SIG-M5 treated with dmso at 0.1 percent for 504 hours (cell line): Measurements from ENCODE around the gene RHOG.
"Not testable (repeated sequence)": the region's sequence is repeated elsewhere in the genome, so short reads cannot be mapped to it uniquely, and the experiment has no call there.

ENCODE experiments used
- DNase-seq: peaks from one replicate; lab custom pipeline; 2025; ENCODE audit not compliant: unreplicated experiment; lab: John Stamatoyannopoulos, UW

Gene RHOG

DNA sequence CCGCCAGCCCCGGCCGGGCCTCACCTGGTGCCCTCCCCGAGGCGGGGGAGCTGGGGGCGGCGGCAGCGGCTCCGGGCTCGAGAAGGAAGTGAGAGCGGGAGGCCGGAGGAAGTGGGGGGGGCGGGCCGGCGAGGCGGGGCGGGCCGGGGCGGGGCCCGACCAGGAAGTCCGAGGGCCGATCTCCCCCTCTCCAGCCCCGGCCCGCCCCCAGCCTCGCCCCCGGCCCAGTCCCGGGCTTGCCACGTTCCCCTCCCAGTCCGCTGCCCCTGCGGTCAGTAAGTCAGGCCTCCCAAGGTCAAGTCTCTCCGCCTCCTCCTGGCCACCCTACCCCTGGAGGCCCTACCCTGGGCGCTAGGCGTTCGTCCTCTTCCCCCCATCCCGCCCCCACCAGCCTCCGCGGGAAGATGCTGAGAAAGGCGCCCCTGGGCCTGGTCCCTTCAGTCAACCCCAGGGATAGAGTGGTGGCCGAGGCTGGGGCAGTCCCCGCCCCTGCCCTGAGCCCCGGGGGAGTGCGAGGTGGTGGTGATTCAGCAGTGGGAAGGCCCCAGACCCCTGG, at the start of gene RHOG:
Gene RHOG, minus strand, starts transcription at position 90 of the 556 bp plus-strand sequence. CDS start 12,821 bp downstream, outside the sequence.
- DNase-seq = peak; percentile 87

DNA sequence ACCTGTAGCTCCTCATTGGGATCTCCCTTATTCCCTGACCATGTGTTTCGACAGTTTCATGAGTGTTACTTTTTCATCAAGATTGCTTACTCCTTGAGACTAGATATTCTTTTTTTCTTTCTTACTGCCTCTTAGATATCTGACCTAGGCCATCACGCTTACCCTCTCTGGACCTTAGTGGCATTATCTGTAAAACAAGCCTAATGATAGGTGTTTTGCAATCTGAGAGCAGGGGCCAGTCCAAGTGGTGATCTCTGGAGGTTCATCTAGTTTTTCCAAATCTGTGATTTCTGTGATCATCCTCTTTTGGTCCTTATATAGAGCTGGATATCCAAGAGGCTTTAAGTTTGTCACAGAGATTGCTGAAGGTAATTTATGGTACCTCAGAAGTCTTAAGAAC, 49.3 kb upstream of the RHOG start:
- no peak for DNase-seq

DNA sequence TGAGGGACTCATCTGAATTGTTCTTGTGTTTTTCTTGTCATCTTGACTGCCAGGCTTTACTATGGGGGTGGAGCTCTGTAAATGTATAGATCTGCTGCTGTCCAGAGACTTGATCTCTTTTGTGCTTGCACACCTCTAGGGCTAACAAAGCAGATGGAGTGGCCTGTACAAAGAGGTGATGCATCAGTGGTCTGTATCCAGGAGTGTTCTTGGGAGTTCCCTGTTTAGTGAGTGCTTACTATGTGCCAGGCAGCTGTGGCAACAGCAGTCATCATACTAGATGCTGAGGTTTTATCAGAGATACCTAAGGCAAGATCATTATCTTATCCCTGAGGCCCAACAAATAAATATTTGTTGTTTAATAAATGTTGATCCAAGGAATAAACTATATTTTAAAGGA, 48.1 kb upstream of the RHOG start:
- no peak for DNase-seq

- DNase-seq = no peak
These were observed 46.2 kb upstream of the RHOG start for GRCh38 chr11:3886985-3887384.

DNA sequence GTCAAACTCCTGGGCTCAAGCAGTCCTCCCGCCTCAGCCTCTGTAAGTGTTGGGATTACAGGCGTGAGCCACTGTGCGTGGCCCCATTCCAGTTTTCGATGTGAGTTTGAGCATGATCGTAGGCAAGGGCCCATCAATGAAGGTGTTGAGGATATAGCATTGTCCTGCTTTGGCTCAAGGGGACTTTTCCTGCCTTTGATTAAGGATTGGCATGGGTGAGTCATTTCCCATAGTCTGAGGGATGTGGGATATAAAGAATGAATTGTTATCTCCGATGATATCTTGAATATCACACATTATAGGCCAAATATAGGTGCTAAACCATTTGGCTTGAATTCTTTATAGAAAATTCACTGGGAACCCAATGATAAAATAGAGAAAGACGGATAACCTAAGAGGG, 45.1 kb upstream of the RHOG start:
- no peak for DNase-seq

GRCh38 chr11:3882655-3883054, 41.9 kb upstream of the RHOG start:
- no peak for DNase-seq

- DNase-seq = no peak
These were observed 40.0 kb upstream of the RHOG start for GRCh38 chr11:3880724-3881123.

GRCh38 chr11:3879967-3880542, 39.3 kb upstream of the RHOG start:
- DNase-seq = no peak

GRCh38 chr11:3879216-3879966, 38.6 kb upstream of the RHOG start:
- no peak for DNase-seq

DNA sequence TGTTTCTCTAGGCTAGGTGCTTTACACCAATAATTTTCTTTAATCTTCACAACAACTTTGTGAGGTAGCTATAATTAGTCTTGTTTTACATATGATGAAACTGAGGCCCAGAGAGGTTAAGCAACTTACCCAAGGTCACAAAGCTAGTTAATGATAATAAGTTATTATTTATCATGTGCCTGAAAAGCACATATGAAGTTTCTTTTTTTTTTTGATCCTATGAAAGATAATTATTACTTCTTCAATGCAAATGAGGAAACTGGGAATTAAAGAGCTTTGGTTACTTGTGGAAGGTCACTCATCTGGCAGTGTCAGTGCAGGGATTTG, 37.5 kb upstream of the RHOG start:
- DNase-seq = no peak

GRCh38 chr11:3877364-3878257, 36.9 kb upstream of the RHOG start:
- DNase-seq = no peak

GRCh38 chr11:3876613-3877012, 35.9 kb upstream of the RHOG start:
- DNase-seq = no peak

GRCh38 chr11:3873712-3874349, 33.1 kb upstream of the RHOG start:
- DNase-seq = no peak

- no peak for DNase-seq
These were observed 26.7 kb upstream of the RHOG start for GRCh38 chr11:3867209-3868091.

GRCh38 chr11:3866836-3867208, 26.1 kb upstream of the RHOG start:
- no peak for DNase-seq

- peak; percentile 45 for DNase-seq
These were observed 25.4 kb upstream of the RHOG start for GRCh38 chr11:3866206-3866605.

DNA sequence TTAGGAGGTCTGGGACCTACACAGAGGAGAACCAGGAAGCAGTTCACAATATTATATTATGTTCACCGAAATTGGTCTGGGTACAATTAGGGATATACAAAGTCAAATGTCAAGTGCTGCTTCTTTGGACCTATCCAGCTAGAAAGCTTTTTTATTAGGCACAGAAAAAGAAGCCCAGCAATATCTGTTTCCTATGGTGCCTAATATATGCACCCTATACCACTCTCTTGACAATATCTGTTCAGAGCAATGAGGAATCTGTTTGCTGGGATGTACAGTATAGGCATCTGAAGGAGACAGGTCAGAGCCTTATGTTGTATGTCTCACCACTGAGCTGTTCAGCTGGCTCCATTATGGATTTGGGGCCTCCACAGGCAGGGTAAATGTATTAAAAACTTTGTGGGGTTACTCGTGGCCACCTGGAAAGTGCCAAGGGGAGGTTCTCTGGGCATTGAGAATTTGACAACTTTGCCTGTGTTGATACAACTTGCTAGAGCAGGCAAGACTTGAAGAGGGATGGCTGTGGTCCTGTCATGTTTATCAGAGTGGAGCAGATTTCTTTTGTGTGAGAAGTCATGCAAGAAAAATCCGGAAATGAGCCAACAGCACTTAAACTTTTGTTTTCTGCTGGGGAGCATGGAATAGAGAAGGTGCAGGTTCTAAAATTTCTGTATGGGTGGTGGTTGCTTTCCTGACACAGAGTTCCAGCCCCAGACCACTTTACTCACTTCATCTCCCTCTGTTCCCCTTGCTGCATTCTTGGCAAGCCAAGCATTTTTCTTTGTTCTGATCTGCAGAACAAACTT, 24.8 kb upstream of the RHOG start:
- DNase-seq = peak; percentile 49

DNA sequence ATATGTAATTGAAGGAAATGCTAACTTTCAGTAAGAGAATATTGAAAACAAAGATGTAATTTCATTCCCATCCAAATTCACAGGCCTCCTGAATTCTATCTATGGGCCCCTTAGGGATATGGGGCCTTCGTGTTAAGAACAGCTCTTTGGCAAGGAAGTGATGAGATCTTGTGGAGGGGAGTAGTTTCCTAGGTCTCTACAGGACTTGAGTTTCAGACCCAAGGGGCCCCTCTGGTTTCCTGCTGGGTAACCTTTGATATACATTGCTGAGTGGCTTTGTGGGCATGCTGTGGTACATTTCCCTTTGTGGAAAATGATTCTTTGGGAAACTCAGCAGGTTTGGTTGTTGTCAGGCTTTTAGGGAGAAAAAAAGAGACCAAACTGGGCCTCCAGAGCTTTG, 20.9 kb upstream of the RHOG start:
- peak; percentile 49 for DNase-seq

DNA sequence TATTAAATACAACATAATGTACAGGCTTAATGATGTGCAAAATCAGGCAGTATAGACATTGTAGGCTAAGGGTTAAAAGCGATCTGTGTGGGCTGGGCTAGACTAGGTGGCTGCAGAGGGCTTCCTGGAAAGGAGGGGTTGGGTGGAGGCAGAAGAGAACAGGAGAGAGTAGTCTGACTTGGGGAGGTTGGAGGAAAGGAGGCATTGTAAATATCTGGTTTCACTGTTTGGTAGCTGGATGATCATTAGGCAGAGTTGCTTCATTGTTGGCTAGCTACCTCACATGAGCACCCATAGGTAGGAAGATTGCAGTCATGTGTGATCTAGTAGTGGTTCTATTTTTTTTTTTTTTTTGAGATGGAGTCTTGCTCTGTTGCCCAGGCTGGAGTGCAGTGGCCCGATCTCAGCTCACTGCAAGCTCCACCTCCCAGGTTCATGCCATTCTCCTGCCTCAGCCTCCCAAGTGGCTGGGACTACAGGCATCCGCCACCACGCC, 20.2 kb upstream of the RHOG start:
- not testable (repeated sequence) for DNase-seq
